K562 (cell line): ENCODE results near the gene BBC3. TPM values are rescaled to one million over a fixed set of nuclear protein-coding genes. Genes with fewer than 3 reads are reported as not detected.
A peak's percentile ranks its signal among the peaks of the same experiment; 100 is the strongest.

Experiments used
- CBX1 ChIP-seq: sonication (generic); IDR thresholded peaks from 2 replicates; pipeline ENCODE4 v1.6.1; 2016; ENCODE audit warnings: antibody characterized with exemption, low read depth, mild to moderate bottlenecking
- EWSR1 ChIP-seq: fragments of 450-650 bp; IDR thresholded peaks from 2 replicates; pipeline ENCODE4 v1.6.1; 2018; ENCODE audit warnings: borderline replicate concordance, mild to moderate bottlenecking, low read depth, moderate library complexity; ENCODE audit not compliant: partially characterized antibody
- FOXM1 ChIP-seq, 2 experiments: fragments of 450-650 bp in 1 of 2; sonication (generic) in 1 of 2; formaldehyde crosslinking in 1 of 2; IDR thresholded peaks; 2 replicates each; pipeline versions ENCODE4 v1.6.1 to v1.9.0; 2017 to 2022; ENCODE audit warnings: low read depth in 2 of 2, mild to moderate bottlenecking in 2 of 2, missing genetic modification reagents in 1 of 2, moderate library complexity in 1 of 2
- L3MBTL2 ChIP-seq: fragments of 450-650 bp; IDR thresholded peaks from 2 replicates; pipeline ENCODE4 v1.6.1; 2016; ENCODE audit warnings: mild to moderate bottlenecking, moderate library complexity
- SETDB1 ChIP-seq: IDR thresholded peaks from one replicate; pipeline ENCODE4 v1.6.1; 2012; ENCODE audit warnings: low read length, control low read depth, inconsistent platforms
- ZNF212 ChIP-seq: fragments of 450-650 bp; formaldehyde crosslinking; IDR thresholded peaks from 2 replicates; pipeline ENCODE4 v1.4.0; 2020; ENCODE audit warnings: mild to moderate bottlenecking
- ZNF23 ChIP-seq: fragments of 250-450 bp; sonication (Bioruptor Pico); IDR thresholded peaks from 2 replicates; pipeline ENCODE4 v1.4.0; 2020; ENCODE audit warnings: mild to moderate bottlenecking
- polyA plus RNA-seq, 8 experiments: library from polyadenylated mRNA; depleted of rRNA in 4 of 8; stranded (reverse) in 5 of 8; unstranded in 3 of 8; fragments of >200 nt; fragmentation: Nextera tagmentation in 2 of 8; fragmentation: Illumina TruSeq in 1 of 8; extraction: Ambion mirVana in 2 of 8; extraction: Trizol in 1 of 8; gene quantifications; 2 replicates each; pipeline versions ENCODE4 v1.2.1 to v1.2.3, GENCODE V29; 2011 to 2014; ENCODE audit warnings: inconsistent platforms in 1 of 8, missing spikeins in 1 of 8
- total RNA-seq, 7 experiments: library from RNA; depleted of rRNA in 6 of 7; stranded (reverse); fragments of >200 nt in 6 of 7; fragmentation: Illumina TruSeq in 2 of 7; extraction: Trizol in 2 of 7; gene quantifications; 2 replicates each; pipeline versions ENCODE4 v1.2.1 to v1.2.3, GENCODE V29; 2011 to 2021; ENCODE audit warnings: low replicate concordance in 1 of 7
- TF ChIP-seq, protein P1 (sequence below), 2 experiments: fragments of 450-650 bp in 1 of 2; sonication (generic) in 1 of 2; formaldehyde crosslinking in 1 of 2; IDR thresholded peaks; 2 replicates each; pipeline versions ENCODE4 v1.7.1 to v1.9.0; 2016 to 2022; ENCODE audit warnings: inconsistent platforms in 1 of 2, mild to moderate bottlenecking in 1 of 2, missing genetic modification reagents in 1 of 2
- TF ChIP-seq, protein P2 (sequence below), 2 experiments: fragments of 450-650 bp in 1 of 2; sonication (generic) in 1 of 2; formaldehyde crosslinking; conservative IDR thresholded peaks; 2 replicates each; pipeline versions ENCODE4 v1.4.0 to v1.8.1; 2020 to 2022; ENCODE audit warnings: mild to moderate bottlenecking in 1 of 2, missing genetic modification reagents in 1 of 2
- TF ChIP-seq, protein P3 (sequence below): sonication (generic); formaldehyde crosslinking; IDR thresholded peaks from 2 replicates; pipeline ENCODE4 v1.9.0; 2022; ENCODE audit warnings: mild to moderate bottlenecking, missing genetic modification reagents
- TF ChIP-seq, protein P4 (sequence below): fragments of 250-450 bp; sonication (Bioruptor Pico); IDR thresholded peaks from 2 replicates; pipeline ENCODE4 v1.4.0; 2020
- TF ChIP-seq, protein P5 (sequence below): fragments of 450-650 bp; IDR thresholded peaks from one replicate; pipeline ENCODE4 v1.6.1; 2018; ENCODE audit warnings: mild to moderate bottlenecking, moderate library complexity; ENCODE audit not compliant: partially characterized antibody

Gene BBC3
- total and polyA plus RNA-seq, 9 of the 15 experiments (the other 6 are each of a cell fraction or from before 2014, with no cell fraction given): 0.15 to 30.7 (median 4.8) TPM

DNA sequence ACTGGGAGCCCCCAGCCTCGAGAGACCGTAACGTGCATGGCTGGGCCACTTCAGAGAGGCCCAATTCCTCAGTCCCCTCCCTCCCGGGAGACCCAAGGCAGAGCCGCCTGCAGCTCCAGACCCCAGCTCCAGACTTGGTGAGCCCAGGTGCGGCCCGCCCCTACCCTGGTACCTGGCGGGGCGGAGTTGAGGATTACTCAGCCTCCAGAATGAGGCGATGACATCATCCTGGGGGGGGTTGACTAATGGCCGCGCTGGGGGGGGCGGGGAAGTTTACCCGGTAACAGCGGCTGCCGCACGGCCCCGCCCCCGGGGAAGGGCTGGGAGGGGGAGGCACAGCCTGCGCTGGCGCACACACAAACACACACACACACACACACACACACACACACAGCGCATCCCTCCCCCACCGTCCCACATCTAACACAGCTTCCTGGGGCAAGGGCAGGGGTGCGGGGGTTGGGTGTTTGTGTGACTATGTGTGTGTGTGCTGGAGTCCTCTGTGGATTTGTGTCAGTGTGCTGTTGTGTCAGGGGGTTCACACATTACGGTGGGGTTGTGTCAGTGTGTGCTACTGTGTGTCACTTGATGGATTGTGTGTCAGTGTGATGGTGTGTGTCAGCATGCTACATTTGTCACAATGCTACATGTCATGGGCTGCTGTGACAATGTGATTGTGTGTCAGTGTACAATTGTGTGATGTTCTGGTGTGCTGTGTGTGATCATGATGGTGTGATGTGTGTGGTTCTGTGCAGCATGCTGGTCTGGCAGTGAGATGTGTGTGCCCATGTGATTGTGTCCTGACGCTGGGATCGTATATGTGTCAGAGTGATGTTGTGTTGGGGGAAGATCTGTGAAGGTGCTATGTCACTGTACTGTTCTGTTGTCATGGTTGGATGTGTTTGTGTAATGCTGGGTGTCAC is 10.3 kb upstream of the BBC3 start (continued):
- TF ChIP-seq, protein P1, sequence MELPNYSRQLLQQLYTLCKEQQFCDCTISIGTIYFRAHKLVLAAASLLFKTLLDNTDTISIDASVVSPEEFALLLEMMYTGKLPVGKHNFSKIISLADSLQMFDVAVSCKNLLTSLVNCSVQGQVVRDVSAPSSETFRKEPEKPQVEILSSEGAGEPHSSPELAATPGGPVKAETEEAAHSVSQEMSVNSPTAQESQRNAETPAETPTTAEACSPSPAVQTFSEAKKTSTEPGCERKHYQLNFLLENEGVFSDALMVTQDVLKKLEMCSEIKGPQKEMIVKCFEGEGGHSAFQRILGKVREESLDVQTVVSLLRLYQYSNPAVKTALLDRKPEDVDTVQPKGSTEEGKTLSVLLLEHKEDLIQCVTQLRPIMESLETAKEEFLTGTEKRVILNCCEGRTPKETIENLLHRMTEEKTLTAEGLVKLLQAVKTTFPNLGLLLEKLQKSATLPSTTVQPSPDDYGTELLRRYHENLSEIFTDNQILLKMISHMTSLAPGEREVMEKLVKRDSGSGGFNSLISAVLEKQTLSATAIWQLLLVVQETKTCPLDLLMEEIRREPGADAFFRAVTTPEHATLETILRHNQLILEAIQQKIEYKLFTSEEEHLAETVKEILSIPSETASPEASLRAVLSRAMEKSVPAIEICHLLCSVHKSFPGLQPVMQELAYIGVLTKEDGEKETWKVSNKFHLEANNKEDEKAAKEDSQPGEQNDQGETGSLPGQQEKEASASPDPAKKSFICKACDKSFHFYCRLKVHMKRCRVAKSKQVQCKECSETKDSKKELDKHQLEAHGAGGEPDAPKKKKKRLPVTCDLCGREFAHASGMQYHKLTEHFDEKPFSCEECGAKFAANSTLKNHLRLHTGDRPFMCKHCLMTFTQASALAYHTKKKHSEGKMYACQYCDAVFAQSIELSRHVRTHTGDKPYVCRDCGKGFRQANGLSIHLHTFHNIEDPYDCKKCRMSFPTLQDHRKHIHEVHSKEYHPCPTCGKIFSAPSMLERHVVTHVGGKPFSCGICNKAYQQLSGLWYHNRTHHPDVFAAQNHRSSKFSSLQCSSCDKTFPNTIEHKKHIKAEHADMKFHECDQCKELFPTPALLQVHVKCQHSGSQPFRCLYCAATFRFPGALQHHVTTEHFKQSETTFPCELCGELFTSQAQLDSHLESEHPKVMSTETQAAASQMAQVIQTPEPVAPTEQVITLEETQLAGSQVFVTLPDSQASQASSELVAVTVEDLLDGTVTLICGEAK (IDR thresholded peaks at IDR 0.05): peak; percentile 67; the same call in 1 of the 2 replicates
- TF ChIP-seq, protein P1 (CRISPR knock-in tag; IDR thresholded peaks at IDR 0.05): no peak
- TF ChIP-seq SETDB1 (no peak), EWSR1 (no peak), CBX1 (peak; percentile 93), FOXM1 (IDR thresholded peaks at IDR 0.05; ENCODE audit: low read depth) (0 out of 2 replicates have a peak, but pooled peaks have one; percentile 12), FOXM1 (CRISPR knock-in tag; IDR thresholded peaks at IDR 0.05; ENCODE audit: low read depth) (no peak), L3MBTL2 (peak; percentile 19; the same call in 1 of the 2 replicates), ZNF212 (CRISPR knock-in tag) (no peak), ZNF23 (CRISPR knock-in tag) (no peak)
- TF ChIP-seq, protein P2, sequence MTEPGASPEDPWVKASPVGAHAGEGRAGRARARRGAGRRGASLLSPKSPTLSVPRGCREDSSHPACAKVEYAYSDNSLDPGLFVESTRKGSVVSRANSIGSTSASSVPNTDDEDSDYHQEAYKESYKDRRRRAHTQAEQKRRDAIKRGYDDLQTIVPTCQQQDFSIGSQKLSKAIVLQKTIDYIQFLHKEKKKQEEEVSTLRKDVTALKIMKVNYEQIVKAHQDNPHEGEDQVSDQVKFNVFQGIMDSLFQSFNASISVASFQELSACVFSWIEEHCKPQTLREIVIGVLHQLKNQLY (CRISPR knock-in tag; conservative IDR thresholded peaks at IDR 0.05): no peak
- TF ChIP-seq, protein P3, sequence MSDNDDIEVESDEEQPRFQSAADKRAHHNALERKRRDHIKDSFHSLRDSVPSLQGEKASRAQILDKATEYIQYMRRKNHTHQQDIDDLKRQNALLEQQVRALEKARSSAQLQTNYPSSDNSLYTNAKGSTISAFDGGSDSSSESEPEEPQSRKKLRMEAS: peak; percentile 79
- TF ChIP-seq, protein P4, sequence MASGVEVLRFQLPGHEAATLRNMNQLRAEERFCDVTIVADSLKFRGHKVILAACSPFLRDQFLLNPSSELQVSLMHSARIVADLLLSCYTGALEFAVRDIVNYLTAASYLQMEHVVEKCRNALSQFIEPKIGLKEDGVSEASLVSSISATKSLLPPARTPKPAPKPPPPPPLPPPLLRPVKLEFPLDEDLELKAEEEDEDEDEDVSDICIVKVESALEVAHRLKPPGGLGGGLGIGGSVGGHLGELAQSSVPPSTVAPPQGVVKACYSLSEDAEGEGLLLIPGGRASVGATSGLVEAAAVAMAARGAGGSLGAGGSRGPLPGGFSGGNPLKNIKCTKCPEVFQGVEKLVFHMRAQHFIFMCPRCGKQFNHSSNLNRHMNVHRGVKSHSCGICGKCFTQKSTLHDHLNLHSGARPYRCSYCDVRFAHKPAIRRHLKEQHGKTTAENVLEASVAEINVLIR: no peak; the same call in 1 of the 2 replicates
- TF ChIP-seq, protein P5, sequence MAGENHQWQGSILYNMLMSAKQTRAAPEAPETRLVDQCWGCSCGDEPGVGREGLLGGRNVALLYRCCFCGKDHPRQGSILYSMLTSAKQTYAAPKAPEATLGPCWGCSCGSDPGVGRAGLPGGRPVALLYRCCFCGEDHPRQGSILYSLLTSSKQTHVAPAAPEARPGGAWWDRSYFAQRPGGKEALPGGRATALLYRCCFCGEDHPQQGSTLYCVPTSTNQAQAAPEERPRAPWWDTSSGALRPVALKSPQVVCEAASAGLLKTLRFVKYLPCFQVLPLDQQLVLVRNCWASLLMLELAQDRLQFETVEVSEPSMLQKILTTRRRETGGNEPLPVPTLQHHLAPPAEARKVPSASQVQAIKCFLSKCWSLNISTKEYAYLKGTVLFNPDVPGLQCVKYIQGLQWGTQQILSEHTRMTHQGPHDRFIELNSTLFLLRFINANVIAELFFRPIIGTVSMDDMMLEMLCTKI: no peak
